Sigmoid colon (tissue), 4 donors: ENCODE measurements around the gene ZNF408.

Source experiments
- CTCF ChIP-seq, 4 experiments: fragments of 450-650 bp in 3 of 4; fragments of 200-600 bp in 1 of 4; IDR thresholded peaks; one replicate each; pipeline ENCODE4 v1.5.1; 2016 to 2019; ENCODE audit warnings: antibody characterized with exemption in 4 of 4, mild to moderate bottlenecking in 3 of 4, moderate library complexity in 2 of 4
- POLR2AphosphoS5 ChIP-seq, 4 donors: sonication (generic); formaldehyde crosslinking; IDR thresholded peaks; one replicate each; pipeline ENCODE4 v1.6.1; 2017; ENCODE audit warnings: antibody characterized with exemption in 4 of 4

GRCh38 chr11:46694072-46694471 lies 6.8 kb upstream of the ZNF408 start:
- TF ChIP-seq CTCF (IDR thresholded peaks at IDR 0.05) = no peak
- no peak for TF ChIP-seq POLR2AphosphoS5 (IDR thresholded peaks at IDR 0.05)
